ENCODE results near the gene NFYC.

- TF ChIP-seq EP300 (IDR thresholded peaks at IDR 0.05) (no peak), CTCF (IDR thresholded peaks at IDR 0.05) (no peak)
Observed at GRCh38 chr1:40745176-40745575, 53.7 kb downstream of the NFYC start.
